Measurements from ENCODE around the gene TRIM64C.
"Not testable (repeated sequence)": the region's sequence is repeated elsewhere in the genome, so short reads cannot be mapped to it uniquely, and the experiment has no call there.

The TRIM64C gene

GRCh38 chr11:49059012-49059411 lies at the start of gene TRIM64C:
Gene TRIM64C (minus strand): TSS chr11:49059112. CDS start chr11:49059112, 0 bp downstream.
- not testable (repeated sequence) for DNase-seq

- DNase-seq: not testable (repeated sequence)
Observed at GRCh38 chr11:49102356-49102755, 43.4 kb upstream of the TRIM64C start.

- DNase-seq: not testable (repeated sequence)
Observed at GRCh38 chr11:49069897-49070296, 11.0 kb upstream of the TRIM64C start.

GRCh38 chr11:49049821-49050220 lies 9.1 kb downstream of the TRIM64C start:
- not testable (repeated sequence) for DNase-seq

GRCh38 chr11:49048229-49048628 lies 10.7 kb downstream of the TRIM64C start:
- DNase-seq: not testable (repeated sequence)

GRCh38 chr11:49028523-49028922 lies 30.4 kb downstream of the TRIM64C start, which contains the start of gene TRIM49B:
Gene TRIM49B (plus strand): TSS chr11:49028823. CDS start chr11:49031600, 2,777 bp downstream.
- not testable (repeated sequence) for DNase-seq
